K562 (cell line): ENCODE data around the gene MYCL. TPM values are rescaled to one million over a fixed set of nuclear protein-coding genes. Genes with fewer than 3 reads are reported as not detected.

Experiments
- ATF1 ChIP-seq, 2 experiments: fragments of 450-650 bp in 1 of 2; IDR thresholded peaks; 2 replicates each; pipeline ENCODE4 v1.6.1; 2016; ENCODE audit warnings: missing compliant biosample characterization in 1 of 2, missing genetic modification characterization in 1 of 2
- CCAR2 ChIP-seq: fragments of 200-400 bp; formaldehyde crosslinking; IDR thresholded peaks from 2 replicates; pipeline ENCODE4 v1.6.1; 2017; ENCODE audit warnings: mild to moderate bottlenecking, low read depth, low read length
- CHCHD3 ChIP-seq: fragments of 250-450 bp; sonication (Bioruptor Pico); IDR thresholded peaks from 2 replicates; pipeline ENCODE4 v2.1.2; 2022; ENCODE audit warnings: mild to moderate bottlenecking
- DPF2 ChIP-seq: fragments of 450-650 bp; IDR thresholded peaks from 2 replicates; pipeline ENCODE4 v1.6.1; 2016
- GABPA ChIP-seq: fragments of 200-800 bp; sonication (Bioruptor generic); conservative IDR thresholded peaks from 2 replicates; pipeline ENCODE4 v1.6.1; 2016; ENCODE audit warnings: low read depth, missing genetic modification characterization, missing compliant biosample characterization
- ID3 ChIP-seq, 2 experiments: fragments of 250-450 bp in 1 of 2; fragments of 450-650 bp in 1 of 2; sonication (Bioruptor Pico) in 1 of 2; IDR thresholded peaks; 2 replicates each; pipeline versions ENCODE4 v1.6.1 to v1.8.0; 2016 to 2021; ENCODE audit warnings: mild to moderate bottlenecking in 2 of 2, moderate library complexity in 2 of 2, missing compliant biosample characterization in 1 of 2, missing genetic modification characterization in 1 of 2
- JUN ChIP-seq, 2 experiments: sonication (generic) in 1 of 2; formaldehyde crosslinking in 1 of 2; IDR thresholded peaks; 2 replicates each; pipeline versions ENCODE4 v1.6.1 to v1.8.0; 2012 to 2022; ENCODE audit warnings: borderline replicate concordance in 2 of 2, mild to moderate bottlenecking in 2 of 2, improper control_type of control experiment in 1 of 2, low read depth in 1 of 2, low read length in 1 of 2, missing genetic modification reagents in 1 of 2
- L3MBTL2 ChIP-seq: fragments of 450-650 bp; IDR thresholded peaks from 2 replicates; pipeline ENCODE4 v1.6.1; 2016; ENCODE audit warnings: mild to moderate bottlenecking, moderate library complexity
- MAFG ChIP-seq: fragments of 450-650 bp; conservative IDR thresholded peaks from 2 replicates; pipeline ENCODE4 v1.6.1; 2016; ENCODE audit warnings: missing genetic modification characterization, missing compliant biosample characterization
- MAFK ChIP-seq: IDR thresholded peaks from 2 replicates; pipeline ENCODE4 v1.6.1; 2011; ENCODE audit warnings: low read length, improper control_type of control experiment
- NONO ChIP-seq, 2 experiments: fragments of 200-400 bp in 1 of 2; fragments of 450-650 bp in 1 of 2; formaldehyde crosslinking in 1 of 2; IDR thresholded peaks; 2 replicates each; pipeline ENCODE4 v1.6.1; 2017; ENCODE audit warnings: low read depth in 2 of 2, mild to moderate bottlenecking in 2 of 2, moderate library complexity in 2 of 2, low read length in 1 of 2
- RCOR1 ChIP-seq, 2 experiments: IDR thresholded peaks; 2 replicates each; pipeline ENCODE4 v1.6.1; 2012; ENCODE audit warnings: low read depth in 2 of 2, low read length in 2 of 2, borderline replicate concordance in 1 of 2, improper control_type of control experiment in 1 of 2
- SMARCE1 ChIP-seq: fragments of 450-650 bp; IDR thresholded peaks from 2 replicates; pipeline ENCODE4 v1.7.1; 2016; ENCODE audit warnings: mild to moderate bottlenecking
- SP1 ChIP-seq: sonication (generic); formaldehyde crosslinking; IDR thresholded peaks from 2 replicates; pipeline ENCODE4 v1.8.1; 2022; ENCODE audit warnings: mild to moderate bottlenecking, missing genetic modification reagents
- ZNF316 ChIP-seq: fragments of 450-650 bp; IDR thresholded peaks from 2 replicates; pipeline ENCODE4 v1.6.1; 2016
- polyA plus RNA-seq, 8 experiments: library from polyadenylated mRNA; depleted of rRNA in 4 of 8; stranded (reverse) in 5 of 8; unstranded in 3 of 8; fragments of >200 nt; fragmentation: Nextera tagmentation in 2 of 8; fragmentation: Illumina TruSeq in 1 of 8; extraction: Ambion mirVana in 2 of 8; extraction: Trizol in 1 of 8; gene quantifications; 2 replicates each; pipeline versions ENCODE4 v1.2.1 to v1.2.3, GENCODE V29; 2011 to 2014; ENCODE audit warnings: inconsistent platforms in 1 of 8, missing spikeins in 1 of 8
- total RNA-seq, 7 experiments: library from RNA; depleted of rRNA in 6 of 7; stranded (reverse); fragments of >200 nt in 6 of 7; fragmentation: Illumina TruSeq in 2 of 7; extraction: Trizol in 2 of 7; gene quantifications; 2 replicates each; pipeline versions ENCODE4 v1.2.1 to v1.2.3, GENCODE V29; 2011 to 2021; ENCODE audit warnings: low replicate concordance in 1 of 7
- TF ChIP-seq, protein P1 (sequence below), 2 experiments: fragments of 450-650 bp in 1 of 2; sonication (generic) in 1 of 2; formaldehyde crosslinking in 1 of 2; IDR thresholded peaks in 1 of 2; conservative IDR thresholded peaks in 1 of 2; 2 replicates each; pipeline versions ENCODE4 v1.6.1 to v1.8.1; 2016 to 2023; ENCODE audit warnings: mild to moderate bottlenecking in 2 of 2, moderate library complexity in 2 of 2, inconsistent platforms in 1 of 2, missing genetic modification reagents in 1 of 2
- TF ChIP-seq, protein P2 (sequence below), 2 experiments: fragments of 450-650 bp; IDR thresholded peaks; 2 replicates each; pipeline ENCODE4 v1.6.1; 2018; ENCODE audit warnings: mild to moderate bottlenecking in 2 of 2, low read depth in 1 of 2; ENCODE audit not compliant: partially characterized antibody in 2 of 2
- TF ChIP-seq, protein P3 (sequence below): fragments of 450-650 bp; formaldehyde crosslinking; IDR thresholded peaks from 2 replicates; pipeline ENCODE4 v1.4.0; 2022; ENCODE audit warnings: mild to moderate bottlenecking, moderate library complexity

MYCL gene
- total and polyA plus RNA-seq, 9 of the 15 experiments (the other 6 are each of a cell fraction or from before 2014, with no cell fraction given) = 3.5 to 22.0 (median 12.8) TPM

DNA sequence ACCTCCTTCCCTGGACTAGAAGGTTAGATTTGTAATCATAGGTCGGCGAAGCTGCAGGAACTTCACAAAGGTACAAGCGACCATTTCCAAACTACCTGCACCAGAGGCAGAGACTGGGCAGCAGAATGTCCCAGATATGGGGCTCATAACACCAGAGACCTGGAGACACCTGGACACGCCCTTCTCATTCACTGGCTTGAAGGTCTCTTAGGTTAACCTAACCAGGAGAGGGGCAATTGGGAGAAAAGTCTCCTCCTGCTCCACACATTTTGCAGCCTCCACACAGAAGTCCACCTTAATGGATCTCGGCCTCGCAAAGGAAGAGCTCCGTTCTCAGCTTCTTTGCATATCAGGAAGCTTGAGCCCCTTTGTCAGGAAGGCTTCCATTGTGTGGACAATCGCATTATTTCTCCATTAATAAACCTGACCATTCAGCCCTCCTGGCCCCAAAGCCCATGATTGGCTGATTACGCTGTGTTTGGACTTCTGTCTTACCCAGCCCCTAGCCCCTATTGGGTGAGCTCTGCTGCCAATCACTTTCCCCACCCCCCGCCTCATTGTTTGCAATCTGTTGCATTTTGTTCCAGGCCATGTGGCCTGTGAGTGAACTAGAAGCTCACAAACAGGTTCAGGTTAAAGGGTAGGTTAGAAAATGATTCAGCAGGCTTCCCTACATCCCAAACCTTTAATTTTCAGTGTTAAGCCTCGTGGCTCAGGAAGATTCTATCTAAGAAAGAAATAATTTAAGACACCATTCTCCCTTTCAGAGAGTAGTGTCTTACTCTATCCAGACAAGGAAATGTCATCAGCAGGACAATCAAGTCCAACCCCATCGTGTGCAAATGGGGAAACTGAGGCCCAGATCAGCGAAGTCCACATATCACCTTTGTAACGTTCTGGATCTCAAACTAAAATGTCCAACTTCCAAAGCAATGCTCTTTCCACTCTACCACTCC, 2.8 kb downstream of the MYCL start (continued):
- TF ChIP-seq JUN (IDR thresholded peaks at IDR 0.05; ENCODE audit: borderline replicate concordance, low read depth, low read length) = peak; percentile 74; the same call in 1 of the 2 replicates
- no peak for TF ChIP-seq JUN (CRISPR knock-in tag; IDR thresholded peaks at IDR 0.05; ENCODE audit: borderline replicate concordance)
- TF ChIP-seq NONO (IDR thresholded peaks at IDR 0.05; ENCODE audit: low read depth in 2 of 2, low read length in 1 of 2) = 0 out of 4 replicates have a peak, but pooled peaks of 1 of the 2 experiments have one; percentile 16
- TF ChIP-seq RCOR1 (IDR thresholded peaks at IDR 0.05; ENCODE audit: borderline replicate concordance in 1 of 2, low read depth in 2 of 2, low read length in 2 of 2) = peak; percentile 13 to 50; a peak in 1 of 4 replicates
- TF ChIP-seq SP1 (CRISPR knock-in tag) = peak; percentile 76
- peak; percentile 97 for TF ChIP-seq L3MBTL2
- 0 out of 2 replicates have a peak, but pooled peaks have one; percentile 20 for TF ChIP-seq SMARCE1
- TF ChIP-seq, protein P1, sequence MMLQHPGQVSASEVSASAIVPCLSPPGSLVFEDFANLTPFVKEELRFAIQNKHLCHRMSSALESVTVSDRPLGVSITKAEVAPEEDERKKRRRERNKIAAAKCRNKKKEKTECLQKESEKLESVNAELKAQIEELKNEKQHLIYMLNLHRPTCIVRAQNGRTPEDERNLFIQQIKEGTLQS (IDR thresholded peaks at IDR 0.05) = peak; percentile 89
- TF ChIP-seq, protein P1 (CRISPR knock-in tag; conservative IDR thresholded peaks at IDR 0.05) = no peak
- no peak for TF ChIP-seq CCAR2
- TF ChIP-seq, protein P2, sequence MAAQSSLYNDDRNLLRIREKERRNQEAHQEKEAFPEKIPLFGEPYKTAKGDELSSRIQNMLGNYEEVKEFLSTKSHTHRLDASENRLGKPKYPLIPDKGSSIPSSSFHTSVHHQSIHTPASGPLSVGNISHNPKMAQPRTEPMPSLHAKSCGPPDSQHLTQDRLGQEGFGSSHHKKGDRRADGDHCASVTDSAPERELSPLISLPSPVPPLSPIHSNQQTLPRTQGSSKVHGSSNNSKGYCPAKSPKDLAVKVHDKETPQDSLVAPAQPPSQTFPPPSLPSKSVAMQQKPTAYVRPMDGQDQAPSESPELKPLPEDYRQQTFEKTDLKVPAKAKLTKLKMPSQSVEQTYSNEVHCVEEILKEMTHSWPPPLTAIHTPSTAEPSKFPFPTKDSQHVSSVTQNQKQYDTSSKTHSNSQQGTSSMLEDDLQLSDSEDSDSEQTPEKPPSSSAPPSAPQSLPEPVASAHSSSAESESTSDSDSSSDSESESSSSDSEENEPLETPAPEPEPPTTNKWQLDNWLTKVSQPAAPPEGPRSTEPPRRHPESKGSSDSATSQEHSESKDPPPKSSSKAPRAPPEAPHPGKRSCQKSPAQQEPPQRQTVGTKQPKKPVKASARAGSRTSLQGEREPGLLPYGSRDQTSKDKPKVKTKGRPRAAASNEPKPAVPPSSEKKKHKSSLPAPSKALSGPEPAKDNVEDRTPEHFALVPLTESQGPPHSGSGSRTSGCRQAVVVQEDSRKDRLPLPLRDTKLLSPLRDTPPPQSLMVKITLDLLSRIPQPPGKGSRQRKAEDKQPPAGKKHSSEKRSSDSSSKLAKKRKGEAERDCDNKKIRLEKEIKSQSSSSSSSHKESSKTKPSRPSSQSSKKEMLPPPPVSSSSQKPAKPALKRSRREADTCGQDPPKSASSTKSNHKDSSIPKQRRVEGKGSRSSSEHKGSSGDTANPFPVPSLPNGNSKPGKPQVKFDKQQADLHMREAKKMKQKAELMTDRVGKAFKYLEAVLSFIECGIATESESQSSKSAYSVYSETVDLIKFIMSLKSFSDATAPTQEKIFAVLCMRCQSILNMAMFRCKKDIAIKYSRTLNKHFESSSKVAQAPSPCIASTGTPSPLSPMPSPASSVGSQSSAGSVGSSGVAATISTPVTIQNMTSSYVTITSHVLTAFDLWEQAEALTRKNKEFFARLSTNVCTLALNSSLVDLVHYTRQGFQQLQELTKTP (IDR thresholded peaks at IDR 0.05; ENCODE audit: low read depth in 1 of 2, partially characterized antibody in 2 of 2) = peak; percentile 54 to 61
- peak; percentile 59 for TF ChIP-seq MAFK
- no peak for TF ChIP-seq ATF1 (CRISPR knock-in tag; IDR thresholded peaks at IDR 0.05)
- TF ChIP-seq ATF1 (tag; IDR thresholded peaks at IDR 0.05) = peak; percentile 75
- TF ChIP-seq, protein P3, sequence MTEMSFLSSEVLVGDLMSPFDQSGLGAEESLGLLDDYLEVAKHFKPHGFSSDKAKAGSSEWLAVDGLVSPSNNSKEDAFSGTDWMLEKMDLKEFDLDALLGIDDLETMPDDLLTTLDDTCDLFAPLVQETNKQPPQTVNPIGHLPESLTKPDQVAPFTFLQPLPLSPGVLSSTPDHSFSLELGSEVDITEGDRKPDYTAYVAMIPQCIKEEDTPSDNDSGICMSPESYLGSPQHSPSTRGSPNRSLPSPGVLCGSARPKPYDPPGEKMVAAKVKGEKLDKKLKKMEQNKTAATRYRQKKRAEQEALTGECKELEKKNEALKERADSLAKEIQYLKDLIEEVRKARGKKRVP (CRISPR knock-in tag) = peak; percentile 99
- peak; percentile 75 for TF ChIP-seq DPF2
- no peak; the same call in 1 of the 2 replicates for TF ChIP-seq GABPA (tag)
- 0 out of 2 replicates have a peak, but pooled peaks have one; percentile 40 for TF ChIP-seq CHCHD3 (CRISPR knock-in tag)
- no peak for TF ChIP-seq ID3 (CRISPR knock-in tag; IDR thresholded peaks at IDR 0.05)
- TF ChIP-seq ID3 (tag; IDR thresholded peaks at IDR 0.05) = peak; percentile 56; the same call in 1 of the 2 replicates
- TF ChIP-seq MAFG (tag) = peak; percentile 59; the same call in 1 of the 2 replicates
- TF ChIP-seq ZNF316 = peak; percentile 50; the same call in 1 of the 2 replicates
